SIG-M5 treated with dmso at 0.1 percent for 504 hours (cell line): ENCODE data around the gene MPV17.
"Not testable (repeated sequence)": the region's sequence is repeated elsewhere in the genome, so short reads cannot be mapped to it uniquely, and the experiment has no call there.

Experiments
- DNase-seq: peaks from one replicate; lab custom pipeline; 2025; ENCODE audit not compliant: unreplicated experiment; lab: John Stamatoyannopoulos, UW

Gene MPV17

GRCh38 chr2:27300606-27301005 is 22.3 kb downstream of the MPV17 start:
- not testable (repeated sequence) for DNase-seq

- no peak for DNase-seq
Observed at GRCh38 chr2:27298391-27299080, 24.4 kb downstream of the MPV17 start.

GRCh38 chr2:27297195-27297594 is 25.7 kb downstream of the MPV17 start:
- no peak for DNase-seq

- DNase-seq = peak; percentile 68
Observed at GRCh38 chr2:27296481-27296880, 26.4 kb downstream of the MPV17 start.

GRCh38 chr2:27294928-27295327 is 28.0 kb downstream of the MPV17 start:
- DNase-seq = no peak

- DNase-seq = no peak
Observed at GRCh38 chr2:27291865-27292264, 31.0 kb downstream of the MPV17 start.

GRCh38 chr2:27290549-27290948 is 32.3 kb downstream of the MPV17 start:
- DNase-seq = no peak

GRCh38 chr2:27288610-27289009 is 34.3 kb downstream of the MPV17 start:
- DNase-seq = no peak

GRCh38 chr2:27285481-27285880 is 37.4 kb downstream of the MPV17 start:
- DNase-seq = no peak

- DNase-seq = no peak
Observed at GRCh38 chr2:27284996-27285395, 37.9 kb downstream of the MPV17 start.

GRCh38 chr2:27282892-27283291 is 40.0 kb downstream of the MPV17 start:
- DNase-seq = no peak

- DNase-seq = no peak
Observed at GRCh38 chr2:27281855-27282559, 40.9 kb downstream of the MPV17 start, which contains the start of gene TRIM54. TRIM54 (plus strand) TSS chr2:27282429; CDS start chr2:27282732, 303 bp downstream.

- no peak for DNase-seq
Observed at GRCh38 chr2:27281442-27281841, 41.5 kb downstream of the MPV17 start.

GRCh38 chr2:27280826-27281225 is 42.1 kb downstream of the MPV17 start:
- no peak for DNase-seq

- no peak for DNase-seq
Observed at GRCh38 chr2:27278010-27278409, 44.9 kb downstream of the MPV17 start.

GRCh38 chr2:27275211-27276150 is 47.4 kb downstream of the MPV17 start, which contains the start of gene DNAJC5G:
DNAJC5G (plus strand) TSS chr2:27275433; CDS start chr2:27276729, 1,296 bp downstream.
- DNase-seq = no peak

- DNase-seq = not testable (repeated sequence)
Observed at GRCh38 chr2:27272537-27273522, 50.1 kb downstream of the MPV17 start.

- DNase-seq = no peak
Observed at GRCh38 chr2:27271631-27272340, 51.1 kb downstream of the MPV17 start.

- DNase-seq = no peak
Observed at GRCh38 chr2:27270670-27271069, 52.2 kb downstream of the MPV17 start.
